Skin epidermis (tissue), 12 donors: ENCODE results near the gene CACNA2D3.
A peak's percentile ranks its signal among the peaks of the same experiment; 100 is the strongest.

Source experiments
- H3K27ac ChIP-seq, 21 experiments: fragments of 200-600 bp; sonication (generic) in 11 of 21; one replicate each; pipeline ENCODE4 v1.5.0; 2020; ENCODE audit warnings: mild to moderate bottlenecking in 3 of 21, inconsistent platforms in 2 of 21, moderate library complexity in 2 of 21
- H3K4me3 ChIP-seq, 7 experiments: fragments of 200-600 bp; sonication (generic) in 2 of 7; one replicate each; pipeline ENCODE4 v1.5.0; 2020; ENCODE audit warnings: inconsistent platforms in 2 of 7, mild to moderate bottlenecking in 2 of 7, moderate library complexity in 1 of 7

The CACNA2D3 gene

GRCh38 chr3:54355800-54356199, 233.4 kb downstream of the CACNA2D3 start:
- H3K27ac ChIP-seq: peak overlapping the region in 1 of 21 experiments; percentile 0
- no peak overlapping the region for H3K4me3 ChIP-seq

DNA sequence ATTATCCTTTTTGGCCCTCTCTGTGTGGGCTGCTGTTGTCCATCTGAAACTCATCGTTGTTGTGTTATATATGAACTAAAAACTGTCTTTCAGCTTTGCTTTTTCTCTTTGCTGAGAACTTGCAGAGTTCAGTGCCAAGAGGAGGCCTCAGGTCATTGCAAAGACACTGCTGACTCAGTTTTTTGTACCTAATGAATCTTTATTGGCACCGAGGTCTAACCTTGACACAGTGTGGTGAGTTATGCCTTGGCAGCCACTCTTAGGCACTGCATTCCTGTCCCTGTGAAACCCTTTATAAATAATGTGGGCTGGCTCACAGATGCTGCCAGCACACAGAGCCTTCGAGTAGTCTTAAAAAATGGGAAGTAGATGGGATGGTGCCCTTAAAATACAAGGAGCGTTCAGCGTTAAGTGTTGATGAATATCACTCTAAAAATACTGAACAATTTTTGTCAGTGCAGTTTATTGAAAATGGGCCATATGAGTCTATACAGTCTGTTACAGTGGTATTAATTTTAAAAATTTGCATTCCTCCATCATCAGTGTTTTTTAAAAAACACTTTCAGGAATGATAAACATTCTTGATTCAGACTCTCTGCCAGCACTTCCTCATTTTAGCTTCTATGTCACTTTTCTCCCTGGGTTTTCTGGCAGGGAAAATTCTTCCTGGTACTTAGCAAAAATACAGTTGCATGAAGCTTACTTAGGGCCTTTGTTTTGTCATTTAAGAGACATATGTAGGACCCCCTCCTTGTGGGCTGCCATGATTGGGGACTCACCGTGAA, 234.1 kb downstream of the CACNA2D3 start:
- Histone ChIP-seq H3K4me3 (no peak overlapping the region), H3K27ac (peak overlapping the region in 1 of 21 experiments; percentile 0)

- no peak overlapping the region for H3K4me3 ChIP-seq
- H3K27ac ChIP-seq: no peak overlapping the region
These were observed 234.9 kb downstream of the CACNA2D3 start for GRCh38 chr3:54357301-54357700.

DNA sequence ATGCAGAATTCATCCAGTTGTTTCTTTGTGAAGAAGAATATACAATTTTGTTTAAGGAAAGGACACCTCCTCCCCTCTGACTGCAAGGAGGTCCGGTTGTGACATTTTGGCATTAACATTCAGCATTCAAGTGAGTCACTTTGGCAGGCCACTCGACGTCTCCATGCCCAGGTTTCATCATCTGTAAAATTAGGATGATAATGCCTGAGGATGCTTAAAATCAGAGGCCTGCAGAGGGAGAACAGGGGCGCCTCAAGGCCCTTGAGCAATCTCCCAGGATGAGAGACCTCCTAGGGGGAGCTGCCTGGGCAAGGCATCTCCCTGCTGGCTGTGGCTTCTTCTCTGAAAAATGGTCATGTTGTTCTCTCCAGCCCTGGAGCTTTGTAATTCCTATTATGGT, 236.0 kb downstream of the CACNA2D3 start:
- Histone ChIP-seq H3K4me3 (no peak overlapping the region), H3K27ac (no peak overlapping the region)

GRCh38 chr3:54358969-54359694, 236.8 kb downstream of the CACNA2D3 start:
- Histone ChIP-seq H3K4me3 (no peak overlapping the region), H3K27ac (no peak overlapping the region)

DNA sequence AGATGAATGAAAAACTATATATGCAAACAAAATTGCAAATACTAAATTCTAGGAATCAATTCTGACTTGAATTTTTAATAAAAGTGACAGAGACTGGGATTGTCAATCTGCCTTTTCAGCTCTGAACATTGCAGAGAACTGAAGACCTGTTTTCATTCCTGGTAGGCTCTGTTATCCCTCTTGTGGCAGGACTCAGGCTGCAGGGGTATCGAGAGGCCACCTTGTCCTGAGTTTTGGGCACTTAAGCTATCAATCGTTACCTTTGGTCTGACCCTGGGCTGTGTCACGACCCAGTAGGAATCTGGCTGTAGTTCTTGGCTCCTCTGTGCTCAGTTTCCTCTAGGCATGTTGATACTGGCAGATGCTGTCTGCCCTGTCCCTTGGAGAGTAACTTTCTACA, 238.0 kb downstream of the CACNA2D3 start:
- Histone ChIP-seq H3K4me3 (no peak overlapping the region), H3K27ac (no peak overlapping the region)

- Histone ChIP-seq H3K27ac (no peak overlapping the region), H3K4me3 (no peak overlapping the region)
These were observed 239.5 kb downstream of the CACNA2D3 start for GRCh38 chr3:54361746-54362283.

DNA sequence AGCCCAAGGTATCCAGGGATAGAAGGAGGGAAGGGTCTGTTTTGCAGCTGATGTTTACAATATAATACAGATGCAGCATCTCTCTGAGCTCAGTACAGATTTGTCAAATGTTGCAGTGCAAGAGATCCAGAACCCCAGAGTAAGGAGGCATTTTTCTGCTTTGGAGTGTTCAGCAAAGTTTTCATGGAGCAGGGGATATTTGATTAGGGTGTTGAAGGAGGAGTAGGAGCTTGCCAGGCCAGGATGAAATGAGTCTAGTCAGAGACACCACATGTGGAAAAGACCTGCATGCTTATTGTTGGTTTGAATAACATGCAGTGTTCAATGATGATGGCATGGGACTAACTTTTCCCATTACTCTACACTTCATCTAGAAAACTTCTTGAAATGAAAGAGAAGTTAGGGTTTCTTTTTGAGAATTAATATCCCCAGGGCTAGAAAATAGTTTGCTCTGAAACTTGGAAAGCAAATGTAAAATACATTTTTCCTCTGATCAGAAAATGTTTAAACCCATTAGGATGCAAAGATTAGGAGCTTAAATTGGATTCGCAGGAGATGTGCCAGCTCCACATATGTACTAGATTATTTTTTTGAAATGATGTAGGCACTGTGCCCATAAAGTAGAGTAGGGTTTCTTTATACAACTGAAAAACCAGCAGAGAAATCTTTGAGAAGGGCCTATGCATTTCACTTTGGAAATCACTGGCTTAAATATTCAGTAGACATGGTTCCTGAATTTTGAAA, 243.8 kb downstream of the CACNA2D3 start:
- Histone ChIP-seq H3K27ac (no peak overlapping the region), H3K4me3 (no peak overlapping the region)

DNA sequence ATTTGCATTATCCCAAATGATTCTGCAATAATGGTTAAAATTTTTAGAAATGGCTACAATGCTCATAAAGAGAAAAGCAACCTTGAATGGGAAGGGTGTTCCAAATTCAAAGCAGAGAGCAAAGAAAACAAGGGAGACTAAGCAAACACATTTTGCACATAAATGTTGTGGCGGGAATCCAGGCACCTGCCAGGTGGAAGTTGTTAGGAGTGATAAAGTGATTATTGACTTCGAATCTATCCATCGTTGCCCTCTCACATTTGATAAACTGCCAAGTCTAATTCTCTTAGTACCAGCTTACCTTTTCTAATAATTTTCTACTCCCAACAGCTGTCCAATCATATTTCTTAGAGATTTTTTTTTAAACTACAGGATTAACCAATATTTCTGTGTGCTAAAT, 244.5 kb downstream of the CACNA2D3 start:
- Histone ChIP-seq H3K4me3 (no peak overlapping the region), H3K27ac (no peak overlapping the region)

GRCh38 chr3:54372232-54372631, 249.9 kb downstream of the CACNA2D3 start:
- H3K27ac ChIP-seq: no peak overlapping the region
- H3K4me3 ChIP-seq: no peak overlapping the region

- Histone ChIP-seq H3K27ac (no peak overlapping the region), H3K4me3 (no peak overlapping the region)
These were observed 252.0 kb downstream of the CACNA2D3 start for GRCh38 chr3:54374214-54374852.

DNA sequence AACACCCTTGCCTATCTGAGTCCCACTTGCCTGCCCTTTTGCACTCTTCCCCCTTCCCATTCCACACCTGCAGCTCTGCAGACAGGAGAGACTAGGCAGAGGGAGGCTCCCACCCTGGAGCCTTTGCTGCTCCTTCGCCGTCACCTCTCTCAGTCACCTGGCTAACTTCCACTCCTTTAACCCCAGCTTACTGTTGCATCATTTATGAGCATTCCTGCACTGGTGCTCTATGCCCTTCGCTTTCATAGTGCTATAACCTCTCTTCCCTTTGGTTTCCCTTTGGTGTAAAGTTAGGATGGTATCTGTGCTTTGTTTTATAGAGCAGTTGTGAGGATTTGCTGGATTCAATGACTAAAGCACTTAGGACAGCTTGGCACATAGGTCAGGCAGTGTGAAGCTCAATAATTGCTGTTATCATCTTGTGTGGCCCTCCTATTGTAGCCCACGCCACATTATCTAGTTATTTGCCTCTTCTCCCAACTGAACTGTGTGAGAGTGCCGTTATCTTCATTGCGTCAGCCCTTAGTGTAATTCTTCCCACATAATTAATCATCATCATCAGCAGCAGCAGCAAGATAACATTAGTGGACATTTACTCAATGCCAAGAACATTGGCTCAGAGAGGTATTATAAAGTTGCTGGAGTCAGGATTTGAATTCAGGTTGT, 253.9 kb downstream of the CACNA2D3 start:
- Histone ChIP-seq H3K27ac (no peak overlapping the region), H3K4me3 (no peak overlapping the region)

DNA sequence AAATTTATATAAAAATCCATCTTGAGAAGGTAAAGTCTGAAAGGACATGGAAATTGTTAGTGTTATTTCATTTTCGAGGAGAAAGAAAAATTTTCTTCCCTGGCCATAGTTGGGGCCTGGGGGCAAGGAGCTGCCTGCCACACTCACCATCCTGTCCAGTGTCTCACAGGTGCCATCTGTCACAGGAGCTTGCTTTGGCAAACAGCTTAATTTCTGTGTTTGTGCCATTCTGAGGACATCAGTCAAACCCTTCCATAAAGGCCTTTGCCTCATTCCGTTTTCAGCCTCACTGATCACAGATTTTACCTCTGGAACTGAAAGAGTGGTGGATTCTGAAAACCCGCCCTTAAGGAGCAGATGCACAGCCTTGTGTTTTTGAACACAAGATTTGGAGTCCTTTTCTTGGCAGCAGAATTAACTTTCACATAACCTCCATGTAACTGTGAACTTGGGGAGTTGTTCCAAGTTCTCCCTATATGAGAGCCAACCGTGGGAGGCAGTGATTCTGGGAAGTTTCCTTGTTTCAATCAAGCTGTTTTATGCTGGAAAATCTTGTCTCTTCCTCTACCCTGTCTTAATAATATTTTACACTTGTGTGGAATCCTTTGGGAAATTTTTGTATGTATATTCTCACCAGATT, 254.7 kb downstream of the CACNA2D3 start:
- no peak overlapping the region for H3K4me3 ChIP-seq
- no peak overlapping the region for H3K27ac ChIP-seq

- H3K27ac ChIP-seq: no peak overlapping the region
- H3K4me3 ChIP-seq: no peak overlapping the region
These were observed 255.8 kb downstream of the CACNA2D3 start for GRCh38 chr3:54378184-54378583.

DNA sequence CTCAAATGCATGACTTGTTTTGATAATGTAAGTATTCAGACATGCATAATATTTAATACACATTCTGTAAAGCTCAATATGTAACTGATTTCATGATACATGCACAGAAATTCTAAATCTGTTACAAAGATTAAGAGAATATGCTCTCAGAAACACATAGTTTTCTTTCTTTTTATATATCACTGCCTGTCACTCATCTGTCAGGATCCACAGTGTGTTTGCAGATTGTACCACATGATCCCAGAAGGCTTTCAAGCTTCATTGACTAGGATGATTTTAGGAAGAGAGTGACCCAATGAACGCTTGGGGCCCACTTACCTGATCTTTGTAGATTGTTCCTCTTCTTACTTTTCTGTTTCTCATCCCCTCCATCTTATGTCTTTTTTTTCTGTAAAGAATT, 261.9 kb downstream of the CACNA2D3 start:
- H3K27ac ChIP-seq: no peak overlapping the region

DNA sequence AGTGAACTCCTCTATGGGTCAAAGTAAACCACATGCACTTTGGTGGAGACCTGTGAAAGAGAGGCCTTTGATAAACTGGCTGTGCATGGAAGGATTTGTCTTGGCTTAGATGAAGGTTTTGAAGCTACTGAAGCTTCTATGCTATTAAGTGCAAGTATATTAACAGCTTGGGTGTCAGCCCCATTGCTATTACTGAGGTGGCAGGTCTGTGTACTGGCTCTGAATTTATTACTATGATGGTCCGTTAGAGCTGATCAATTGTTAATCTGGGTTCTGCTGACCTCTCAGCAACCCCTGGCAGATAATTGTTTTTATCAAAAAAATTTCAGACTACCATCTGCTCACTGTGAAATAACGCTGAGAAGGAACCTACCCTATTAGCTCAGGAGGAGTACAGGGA, 268.2 kb downstream of the CACNA2D3 start:
- Histone ChIP-seq H3K4me3 (no peak overlapping the region), H3K27ac (no peak overlapping the region)

More for the DNA sequence above, 261.9 kb downstream of the CACNA2D3 start:
- no peak overlapping the region for H3K4me3 ChIP-seq

DNA sequence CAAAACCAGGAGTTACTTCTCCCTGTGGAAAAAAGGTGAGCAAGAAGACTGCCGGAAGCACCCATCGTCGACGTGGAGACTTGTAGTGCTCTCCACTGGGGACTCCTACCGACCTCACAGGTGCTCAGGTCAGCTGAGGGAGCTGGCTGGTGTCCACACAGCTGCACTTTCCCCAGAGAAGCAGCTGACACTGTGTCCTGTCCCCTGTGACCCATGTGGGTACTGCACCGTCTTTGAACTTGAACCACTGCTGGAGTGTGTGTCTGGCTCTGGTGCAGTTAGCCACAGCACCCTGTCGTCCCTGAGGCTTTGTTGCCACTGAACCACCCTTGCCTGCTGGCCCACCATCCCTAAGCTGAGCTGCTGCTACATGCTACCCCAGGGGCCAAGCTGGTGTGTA, 270.8 kb downstream of the CACNA2D3 start:
- H3K27ac ChIP-seq: no peak overlapping the region
- no peak overlapping the region for H3K4me3 ChIP-seq

- Histone ChIP-seq H3K4me3 (no peak overlapping the region), H3K27ac (no peak overlapping the region)
These were observed 286.0 kb downstream of the CACNA2D3 start for GRCh38 chr3:54408328-54408727.

- Histone ChIP-seq H3K27ac (no peak overlapping the region), H3K4me3 (no peak overlapping the region)
These were observed 299.6 kb downstream of the CACNA2D3 start for GRCh38 chr3:54421943-54422342.
